PC-3 (cell line): Measurements from ENCODE around the gene DAPL1. TPM values are rescaled to one million over a fixed set of nuclear protein-coding genes. Genes with fewer than 3 reads are reported as not detected.

Experiments used
- ATAC-seq: fragments of 200-7000 bp; cut with Tn5 transposase; 2 replicates; pipeline ENCODE4 v1.9.1; 2020; ENCODE audit warnings: mild to moderate bottlenecking, moderate library complexity
- BruUV-seq: library from RNA; stranded (reverse); fragments of 400-500 nt; replicated peaks from 2 replicates; lab custom pipeline; 2021; lab: Mats Ljungman, UMichigan
- CTCF ChIA-PET: fragments of 300-600 bp; sonication (Branson Sonifier 250); formaldehyde crosslinking; loops from one replicate; lab custom pipeline; 2022; ENCODE audit warnings: antibody characterized with exemption; lab: Charles Lee
- POLR2A ChIA-PET: fragments of 300-600 bp; sonication (Branson Sonifier 250); formaldehyde crosslinking; loops from one replicate; lab custom pipeline; 2022; ENCODE audit warnings: antibody characterized with exemption; ENCODE audit not compliant: unreplicated experiment; lab: Charles Lee
- DNase-seq: peaks from one replicate; pipeline ENCODE4 v3.0.0-alpha.2; 2015
- H2AFZ ChIP-seq: fragments of 300-600 bp; sonication (generic); 2 replicates; pipeline ENCODE4 v1.6.0; 2016; ENCODE audit warnings: antibody characterized with exemption, low read length
- H3F3A ChIP-seq: fragments of 300-600 bp; sonication (generic); one replicate; pipeline ENCODE4 v1.6.0; 2017; ENCODE audit warnings: antibody characterized with exemption, low read length, control low read depth, mild to moderate bottlenecking; ENCODE audit not compliant: unreplicated experiment
- H3K27ac ChIP-seq: fragments of 300-600 bp; sonication (generic); 2 replicates; pipeline ENCODE4 v1.5.1; 2016; ENCODE audit warnings: mild to moderate bottlenecking, low read length
- H3K27me3 ChIP-seq: fragments of 300-600 bp; sonication (generic); 2 replicates; pipeline ENCODE4 v1.6.1; 2016; ENCODE audit warnings: low read length, mixed read lengths
- H3K36me3 ChIP-seq: fragments of 300-600 bp; sonication (generic); 2 replicates; pipeline ENCODE4 v1.6.1; 2016; ENCODE audit warnings: low read depth, mixed run types, low read length, mixed read lengths
- H3K4me1 ChIP-seq: fragments of 300-600 bp; sonication (generic); 2 replicates; pipeline ENCODE4 v1.5.1; 2016; ENCODE audit warnings: low read length; ENCODE audit not compliant: insufficient read depth
- H3K4me2 ChIP-seq: fragments of 300-600 bp; sonication (generic); 2 replicates; pipeline ENCODE4 v1.6.0; 2016; ENCODE audit warnings: low read length
- H3K4me3 ChIP-seq: fragments of 300-600 bp; sonication (generic); 2 replicates; pipeline ENCODE4 v1.5.1; 2016; ENCODE audit warnings: mild to moderate bottlenecking, low read length, mixed read lengths
- H3K79me2 ChIP-seq: fragments of 300-600 bp; sonication (generic); 2 replicates; pipeline ENCODE4 v1.6.1; 2017; ENCODE audit warnings: low read length, mixed read lengths
- H3K9ac ChIP-seq: fragments of 300-600 bp; sonication (generic); 2 replicates; pipeline ENCODE4 v1.6.0; 2016; ENCODE audit warnings: mild to moderate bottlenecking, low read length
- H3K9me2 ChIP-seq: fragments of 300-600 bp; sonication (generic); replicated peaks from 2 replicates; pipeline ENCODE4 v1.6.1; 2016; ENCODE audit warnings: mixed run types, low read length, mixed read lengths
- H3K9me3 ChIP-seq: fragments of 300-600 bp; sonication (generic); 2 replicates; pipeline ENCODE4 v1.6.1; 2016; ENCODE audit warnings: low read length, mixed read lengths
- H4K20me1 ChIP-seq: fragments of 300-600 bp; sonication (generic); 2 replicates; pipeline ENCODE4 v1.6.1; 2016; ENCODE audit warnings: low read length, mixed read lengths
- CTCF ChIP-seq: fragments of 300-600 bp; sonication (generic); conservative IDR thresholded peaks from 2 replicates; pipeline ENCODE4 v1.5.1; 2017; ENCODE audit warnings: antibody characterized with exemption, low read depth, mild to moderate bottlenecking, low read length
- EZH2 ChIP-seq: fragments of 300-600 bp; sonication (generic); IDR thresholded peaks from one replicate; pipeline ENCODE4 v1.6.1; 2017; ENCODE audit warnings: antibody characterized with exemption, mild to moderate bottlenecking, low read length; ENCODE audit not compliant: unreplicated experiment
- EZH2phosphoT487 ChIP-seq: fragments of 300-600 bp; sonication (generic); IDR thresholded peaks from 2 replicates; pipeline ENCODE4 v1.6.1; 2018; ENCODE audit warnings: mild to moderate bottlenecking, antibody characterized with exemption, low read length, borderline replicate concordance
- intact Hi-C: fragments of 100-400 bp; cut with micrococcal nuclease; formaldehyde crosslinking; loops from 2 replicates; pipeline ENCODE4 v1.9.0; 2023
- total RNA-seq: library from RNA; depleted of rRNA; stranded (reverse); fragments of >200 nt; gene quantifications from 2 replicates; pipeline ENCODE4 v1.2.3, GENCODE V29; 2014

The DAPL1 gene
- total RNA-seq, 1 experiment from 2014 or later, result not detected

- no peaks in the 10 kb centered on the region for H3K4me1 ChIP-seq
- no peak for ATAC-seq
- no peak for DNase-seq
- H2AFZ ChIP-seq, result no peak overlapping the region
- H3K36me3 ChIP-seq, result no peaks in the 10 kb centered on the region
- no peak overlapping the region for H3K4me2 ChIP-seq
- no peaks in the 10 kb centered on the region for H3K9me3 ChIP-seq
- POLR2A ChIA-PET, result interaction anchor here (0.7 kb wide), 1 partner anchor 1178 kb away, joined by 4 read pairs; no protein-coding TSS in a partner anchor
- H3K27ac ChIP-seq, result no peak overlapping the region
- intact Hi-C loops, result no loop called here
- H4K20me1 ChIP-seq, result no peaks in the 10 kb centered on the region
- H3K4me3 ChIP-seq, result no peak overlapping the region
- TF ChIP-seq EZH2phosphoT487 (no peak), EZH2 (no peak), CTCF (no peak)
- H3K9me2 ChIP-seq, result no peaks in the 10 kb centered on the region
- peaks cover 35% of the 10 kb centered on the region for H3K27me3 ChIP-seq
- BruUV-seq, result no TSS peak
- H3K9ac ChIP-seq, result no peak overlapping the region
- H3F3A ChIP-seq, result no peaks in the 10 kb centered on the region
- H3K79me2 ChIP-seq, result no peaks in the 10 kb centered on the region
- CTCF ChIA-PET, result no interaction called here
Measured at GRCh38 chr2:158803506-158803905, 8.4 kb downstream of the DAPL1 start.

- H3K79me2 ChIP-seq, result no peaks in the 10 kb centered on the region
- no TSS peak for BruUV-seq
- no peak overlapping the region for H2AFZ ChIP-seq
- H3K36me3 ChIP-seq, result no peaks in the 10 kb centered on the region
- no peaks in the 10 kb centered on the region for H3K4me1 ChIP-seq
- DNase-seq (no peak), ATAC-seq (no peak)
- H3F3A ChIP-seq, result no peaks in the 10 kb centered on the region
- intact Hi-C loops, result no loop called here
- no peak for TF ChIP-seq EZH2phosphoT487
- TF ChIP-seq CTCF, result no peak
- no peak for TF ChIP-seq EZH2
- H3K4me2 ChIP-seq, result no peak overlapping the region
- CTCF ChIA-PET, result no interaction called here
- H4K20me1 ChIP-seq, result no peaks in the 10 kb centered on the region
- peaks cover 22% of the 10 kb centered on the region for H3K27me3 ChIP-seq
- H3K27ac ChIP-seq, result no peak overlapping the region
- no peak overlapping the region for H3K9ac ChIP-seq
- POLR2A ChIA-PET, result no interaction called here
- no peak overlapping the region for H3K4me3 ChIP-seq
- H3K9me2 ChIP-seq, result no peaks in the 10 kb centered on the region
- H3K9me3 ChIP-seq, result no peaks in the 10 kb centered on the region
Measured at GRCh38 chr2:158805255-158805654, 10.1 kb downstream of the DAPL1 start.

GRCh38 chr2:158805936-158806335, 10.8 kb downstream of the DAPL1 start:
- POLR2A ChIA-PET, result no interaction called here
- no peak for DNase-seq
- H3K4me3 ChIP-seq, result no peak overlapping the region
- H3K27me3 ChIP-seq, result peaks cover 26% of the 10 kb centered on the region
- H3K4me2 ChIP-seq, result no peak overlapping the region
- H3K9me2 ChIP-seq, result no peaks in the 10 kb centered on the region
- H3K79me2 ChIP-seq, result no peaks in the 10 kb centered on the region
- ATAC-seq, result no peak
- CTCF ChIA-PET, result no interaction called here
- H3K4me1 ChIP-seq, result no peaks in the 10 kb centered on the region
- no peak for TF ChIP-seq EZH2
- no peak for TF ChIP-seq CTCF
- TF ChIP-seq EZH2phosphoT487, result no peak
- H4K20me1 ChIP-seq, result no peaks in the 10 kb centered on the region
- BruUV-seq, result no TSS peak
- H2AFZ ChIP-seq, result no peak overlapping the region
- H3K27ac ChIP-seq, result no peak overlapping the region
- H3K9ac ChIP-seq, result no peak overlapping the region
- H3K36me3 ChIP-seq, result no peaks in the 10 kb centered on the region
- H3K9me3 ChIP-seq, result no peaks in the 10 kb centered on the region
- no peaks in the 10 kb centered on the region for H3F3A ChIP-seq
- intact Hi-C loops, result no loop called here
